Right lobe of liver (tissue), 5 donors: Measurements from ENCODE around the gene ZNF558. TPM values are rescaled to one million over a fixed set of nuclear protein-coding genes. Genes with fewer than 3 reads are reported as not detected.

Experiments
- small RNA-seq, 2 experiments: library from RNA; depleted of rRNA; stranded (forward); fragments of <200 nt; gene quantifications; one replicate each; pipeline ENCODE3, GENCODE V24; 2016
- total RNA-seq, 6 experiments: library from RNA; depleted of rRNA in 2 of 6; stranded (reverse); fragments of >200 nt in 2 of 6; fragmentation: NEBNext Ultra II Directional in 3 of 6; extraction: Animal tissue kit (Norgen Biotek cat#: 25700) in 3 of 6; gene quantifications; one replicate each; pipeline versions ENCODE4 v1.1.0 to v1.2.4, GENCODE V29; 2016 to 2023
- donor health status: DM: no; HTN: no; CAD: no.
- donor health status: DM: no; HTN: no; CAD: no.
- donor health status: DM: no; HTN: yes; CAD: no.
- donor health status: DM: no; HTN: yes; CAD: no.

Gene ZNF558
- total RNA-seq, 6 experiments from 2014 or later = 6.9 to 15.9 (median 9.9) TPM

Small RNAs within 50 kb of the gene (small RNA-seq; reads per million reads assigned to genes)
- 0 reads per million in 2 experiments for gene AC012616.1

Other genes starting within 250 kb of the ZNF558 start
- 10 to 100 TPM in 3 of 6 experiments, 1 to 10 TPM in 3; 5.0 to 12.2 (median 9.3) TPM for gene ADAMTS10, start 221.6 kb downstream of the ZNF558 start, total RNA-seq
- not detected for gene NFILZ, start 201.7 kb downstream of the ZNF558 start, total RNA-seq
- not detected for gene ACTL9, start 133.5 kb downstream of the ZNF558 start, total RNA-seq
- gene OR2Z1, start 110.7 kb downstream of the ZNF558 start, total RNA-seq = not detected
- gene MBD3L1, start 73 bp upstream of the ZNF558 start, total RNA-seq = not detected
- under 1 TPM in 2 of 6 experiments, not detected in 4; under 0.01 to 0.06 TPM for gene MUC16, start 178.1 kb upstream of the ZNF558 start, total RNA-seq